K562 (cell line): ENCODE measurements around the gene L3HYPDH. TPM values are rescaled to one million over a fixed set of nuclear protein-coding genes. Genes with fewer than 3 reads are reported as not detected.

Experiments
- ATAC-seq: fragments of 200-7000 bp; cut with Tn5 transposase; 3 replicates; pipeline ENCODE4 v1.9.1; 2020; ENCODE audit warnings: moderate library complexity
- BruUV-seq: library from RNA; stranded (reverse); fragments of 400-500 nt; replicated peaks from 2 replicates; lab custom pipeline; 2021; lab: Mats Ljungman, UMichigan
- CTCF ChIA-PET: fragments of 300-600 bp; formaldehyde crosslinking; extraction: SDS; loops from one replicate; lab custom pipeline; 2021; ENCODE audit warnings: low intra/inter-chr PET ratio; lab: Yijun Ruan, JAX
- POLR2A ChIA-PET: fragments of 300-600, 350-650 bp; sonication (Branson Sonifier 250); formaldehyde crosslinking; extraction: SDS; loops from one replicate; lab custom pipeline; 2021; ENCODE audit warnings: antibody characterized with exemption, inconsistent platforms; lab: Yijun Ruan, JAX
- DNase-seq, 4 experiments: peaks; one replicate each; pipeline versions ENCODE4 v3.0.0 to v3.0.0-alpha.2; 2011 to 2018; ENCODE audit warnings: low spot score in 3 of 4, mixed read lengths in 3 of 4; ENCODE audit errors: extremely low read depth in 1 of 4
- FAIRE-seq: peaks from 2 replicates; lab custom pipeline; 2011; peaks lifted over from hg19 to GRCh38; lab: Jason Lieb, UNC
- H2AFZ ChIP-seq: 2 replicates; pipeline ENCODE4 v1.6.0; 2011; ENCODE audit warnings: low read depth, low read length, control low read depth, inconsistent platforms
- H3K27ac ChIP-seq: fragments of 200-600 bp; 3 replicates; pipeline ENCODE4 v1.8.0; 2011; ENCODE audit warnings: low read depth, mild to moderate bottlenecking, control low read depth, inconsistent platforms, low read length, moderate library complexity, mixed read lengths; ENCODE audit errors: extremely low read depth
- H3K27me3 ChIP-seq, 2 experiments: fragments of 300-600 bp in 1 of 2; 2 replicates in 1 of 2; 3 replicates in 1 of 2; pipeline versions ENCODE4 v1.6.0 to v1.8.0; 2011; ENCODE audit warnings: inconsistent platforms in 2 of 2, low read length in 2 of 2, mild to moderate bottlenecking in 1 of 2, mixed read lengths in 1 of 2, moderate library complexity in 1 of 2; ENCODE audit not compliant: control insufficient read depth in 2 of 2, insufficient read depth in 2 of 2
- H3K36me3 ChIP-seq: fragments of 300-600 bp; 3 replicates; pipeline ENCODE4 v1.8.0; 2011; ENCODE audit warnings: mild to moderate bottlenecking, low read length, inconsistent platforms; ENCODE audit not compliant: control insufficient read depth, insufficient read depth
- H3K4me1 ChIP-seq, 2 experiments: fragments of 200-600 bp in 1 of 2; replicated peaks in 1 of 2; 2 replicates in 1 of 2; 3 replicates in 1 of 2; pipeline versions ENCODE4 v1.5.1 to v1.8.0; 2011; ENCODE audit warnings: inconsistent platforms in 2 of 2, low read length in 2 of 2, mild to moderate bottlenecking in 1 of 2, mixed read lengths in 1 of 2, moderate library complexity in 1 of 2; ENCODE audit not compliant: control insufficient read depth in 2 of 2, insufficient read depth in 2 of 2
- H3K4me2 ChIP-seq: 2 replicates; pipeline ENCODE4 v1.6.1; 2011; ENCODE audit warnings: low read length, control low read depth, inconsistent platforms, mixed read lengths; ENCODE audit not compliant: insufficient read depth
- H3K4me3 ChIP-seq: fragments of 200-600 bp; sonication (generic), shearing (Covaris generic); 2 replicates; pipeline ENCODE4 v1.5.1; 2016; ENCODE audit warnings: control low read depth, inconsistent platforms
- H3K79me2 ChIP-seq: fragments of 200-600 bp; 3 replicates; pipeline ENCODE4 v1.8.0; 2011; ENCODE audit warnings: low read length, inconsistent platforms; ENCODE audit not compliant: control insufficient read depth, insufficient read depth
- H3K9ac ChIP-seq, 2 experiments: 2 replicates each; pipeline versions ENCODE4 v1.6.0 to v1.6.1; 2011; ENCODE audit warnings: low read depth in 2 of 2, low read length in 2 of 2, control low read depth in 1 of 2, inconsistent platforms in 1 of 2, mild to moderate bottlenecking in 1 of 2, mixed read lengths in 1 of 2; ENCODE audit not compliant: insufficient read depth in 1 of 2
- H3K9me1 ChIP-seq: one replicate; pipeline ENCODE4 v1.6.0; 2011; ENCODE audit warnings: inconsistent platforms, mild to moderate bottlenecking, low read length, moderate library complexity; ENCODE audit not compliant: control insufficient read depth, insufficient read depth
- H3K9me3 ChIP-seq: replicated peaks from 2 replicates; pipeline ENCODE4 v1.5.1; 2011; ENCODE audit warnings: low read depth, low read length, inconsistent platforms; ENCODE audit not compliant: control insufficient read depth, insufficient read depth
- H4K20me1 ChIP-seq: replicated peaks from 2 replicates; pipeline ENCODE4 v1.6.1; 2011; ENCODE audit warnings: low read length, inconsistent platforms, mixed read lengths; ENCODE audit not compliant: control insufficient read depth, insufficient read depth
- RAD21 ChIP-seq, 2 experiments: fragments of 250-450 bp in 1 of 2; fragments of 450-650 bp in 1 of 2; sonication (Bioruptor Pico) in 1 of 2; formaldehyde crosslinking in 1 of 2; IDR thresholded peaks in 1 of 2; conservative IDR thresholded peaks in 1 of 2; 2 replicates each; pipeline versions ENCODE4 v1.4.0 to v1.8.0; 2020 to 2022; ENCODE audit warnings: mild to moderate bottlenecking in 2 of 2, moderate library complexity in 1 of 2
- SREBF2 ChIP-seq: sonication (generic); formaldehyde crosslinking; IDR thresholded peaks from 2 replicates; pipeline ENCODE4 v1.4.0; 2020; ENCODE audit warnings: mild to moderate bottlenecking, missing genetic modification reagents
- SRSF9 ChIP-seq: fragments of 200-400 bp; formaldehyde crosslinking; IDR thresholded peaks from 2 replicates; pipeline ENCODE4 v1.6.1; 2017; ENCODE audit warnings: low read depth, low read length, borderline replicate concordance
- WGBS: fragments of 100-300 bp; shearing (Covaris generic); methylation state at CpG from one replicate; pipeline ENCODE4 v1.1.6; 2016; ENCODE audit warnings: low coverage, mixed read lengths; ENCODE audit not compliant: insufficient coverage; ENCODE audit errors: missing lambda C conversion rate; 5-methylcytosine and 5-hydroxymethylcytosine counted together
- in situ Hi-C: fragments of 300-500 bp; cut with MboI; formaldehyde crosslinking; loops from 4 replicates; pipeline ENCODE4 v1.15.0; 2018; ENCODE audit warnings: inconsistent platforms, mixed read lengths
- intact Hi-C: fragments of 100-400 bp; cut with micrococcal nuclease; formaldehyde crosslinking; loops from 2 replicates; pipeline ENCODE4 v1.14.2; 2022
- polyA plus RNA-seq, 8 experiments: library from polyadenylated mRNA; depleted of rRNA in 4 of 8; stranded (reverse) in 5 of 8; unstranded in 3 of 8; fragments of >200 nt; fragmentation: Nextera tagmentation in 2 of 8; fragmentation: Illumina TruSeq in 1 of 8; extraction: Ambion mirVana in 2 of 8; extraction: Trizol in 1 of 8; gene quantifications; 2 replicates each; pipeline versions ENCODE4 v1.2.1 to v1.2.3, GENCODE V29; 2011 to 2014; ENCODE audit warnings: inconsistent platforms in 1 of 8, missing spikeins in 1 of 8
- total RNA-seq, 7 experiments: library from RNA; depleted of rRNA in 6 of 7; stranded (reverse); fragments of >200 nt in 6 of 7; fragmentation: Illumina TruSeq in 2 of 7; extraction: Trizol in 2 of 7; gene quantifications; 2 replicates each; pipeline versions ENCODE4 v1.2.1 to v1.2.3, GENCODE V29; 2011 to 2021; ENCODE audit warnings: low replicate concordance in 1 of 7
- TF ChIP-seq, protein P1 (sequence below), 3 experiments: IDR thresholded peaks in 2 of 3; conservative IDR thresholded peaks in 1 of 3; 2 replicates each; pipeline ENCODE4 v1.5.1; 2011 to 2012; ENCODE audit warnings: low read length in 3 of 3, mild to moderate bottlenecking in 3 of 3, control low read depth in 2 of 3, improper control_type of control experiment in 1 of 3, inconsistent platforms in 1 of 3, low read depth in 1 of 3, mixed read lengths in 1 of 3, moderate library complexity in 1 of 3; ENCODE audit not compliant: insufficient read depth in 2 of 3

L3HYPDH gene
- total and polyA plus RNA-seq, 9 of the 15 experiments (the other 6 are each of a cell fraction or from before 2014, with no cell fraction given) = 12.8 to 36.5 (median 19.3) TPM

DNA sequence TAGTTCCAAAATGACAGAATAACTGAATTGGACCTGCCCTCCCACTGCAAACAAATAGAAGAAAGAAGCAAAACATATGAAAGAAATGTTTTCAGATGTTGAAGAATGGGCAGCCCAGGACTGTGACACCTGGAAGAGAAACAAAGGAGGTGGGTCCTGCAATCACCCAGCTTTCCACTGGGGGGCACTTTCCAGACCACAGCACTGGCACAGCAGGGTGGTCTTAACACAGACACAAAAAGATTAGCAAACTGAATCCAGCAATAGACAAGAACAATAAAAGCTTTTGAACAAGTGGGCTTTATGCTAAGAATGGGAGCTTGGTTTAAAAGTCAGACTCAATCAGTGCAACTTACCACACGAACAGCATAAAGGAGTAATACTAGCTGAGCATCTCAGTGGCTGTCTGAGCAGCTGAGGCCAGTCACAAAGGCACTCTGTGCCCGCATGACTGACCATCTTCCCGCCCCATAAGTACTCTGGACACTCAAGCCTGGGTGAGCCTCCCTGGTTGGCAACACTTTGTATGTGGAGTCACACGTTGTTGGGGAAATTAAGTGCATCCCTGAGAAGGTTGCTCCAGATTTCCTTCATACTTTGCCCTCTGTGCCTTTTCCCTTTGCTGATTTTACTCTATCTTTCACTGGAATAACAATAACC lies 27.8 kb upstream of the L3HYPDH start:
- ATAC-seq (peak; percentile 71; the same call in 2 of the 3 replicates), FAIRE-seq (no peak), DNase-seq (peak in 2 of 4 experiments; percentile 9 to 27)
- Histone ChIP-seq H3K4me1 (no peaks in the 10 kb centered on the region), H3K27me3 (no peaks in the 10 kb centered on the region), H3K27ac (no peak overlapping the region), H3K9me1 (no peaks in the 10 kb centered on the region), H3K4me2 (no peak overlapping the region), H4K20me1 (no peaks in the 10 kb centered on the region), H3K9ac (no peak overlapping the region), H3K79me2 (no peaks in the 10 kb centered on the region), H3K36me3 (no peaks in the 10 kb centered on the region), H3K4me3 (no peak overlapping the region), H3K9me3 (no peaks in the 10 kb centered on the region), H2AFZ (no peak overlapping the region)
- POLR2A ChIA-PET = no interaction called here
- intact Hi-C loops (no loop called here), in situ Hi-C loops (no loop called here)
- 0% methylated on average over 4 of the region's 4 CpGs for WGBS
- no TSS peak for BruUV-seq
- CTCF ChIA-PET = no interaction called here
- no peak for TF ChIP-seq SRSF9
- peak in 1 of 2 experiments; percentile 18; a peak in 1 of 4 replicates for TF ChIP-seq RAD21 (CRISPR knock-in tag; conservative IDR thresholded peaks at IDR 0.05 in 1 of 2, IDR thresholded peaks at IDR 0.05 in 1 of 2)
- TF ChIP-seq, protein P1, sequence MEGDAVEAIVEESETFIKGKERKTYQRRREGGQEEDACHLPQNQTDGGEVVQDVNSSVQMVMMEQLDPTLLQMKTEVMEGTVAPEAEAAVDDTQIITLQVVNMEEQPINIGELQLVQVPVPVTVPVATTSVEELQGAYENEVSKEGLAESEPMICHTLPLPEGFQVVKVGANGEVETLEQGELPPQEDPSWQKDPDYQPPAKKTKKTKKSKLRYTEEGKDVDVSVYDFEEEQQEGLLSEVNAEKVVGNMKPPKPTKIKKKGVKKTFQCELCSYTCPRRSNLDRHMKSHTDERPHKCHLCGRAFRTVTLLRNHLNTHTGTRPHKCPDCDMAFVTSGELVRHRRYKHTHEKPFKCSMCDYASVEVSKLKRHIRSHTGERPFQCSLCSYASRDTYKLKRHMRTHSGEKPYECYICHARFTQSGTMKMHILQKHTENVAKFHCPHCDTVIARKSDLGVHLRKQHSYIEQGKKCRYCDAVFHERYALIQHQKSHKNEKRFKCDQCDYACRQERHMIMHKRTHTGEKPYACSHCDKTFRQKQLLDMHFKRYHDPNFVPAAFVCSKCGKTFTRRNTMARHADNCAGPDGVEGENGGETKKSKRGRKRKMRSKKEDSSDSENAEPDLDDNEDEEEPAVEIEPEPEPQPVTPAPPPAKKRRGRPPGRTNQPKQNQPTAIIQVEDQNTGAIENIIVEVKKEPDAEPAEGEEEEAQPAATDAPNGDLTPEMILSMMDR (IDR thresholded peaks at IDR 0.05 in 2 of 3, conservative IDR thresholded peaks at IDR 0.05 in 1 of 3; ENCODE audit: insufficient read depth in 2 of 3, low read depth in 1 of 3, low read length in 3 of 3) = peak; percentile 26 to 49 (median 40); a peak in 5 of 6 replicates
- no peak for TF ChIP-seq SREBF2
